ENCODE results near the gene KRT71. TPM values are rescaled to one million over a fixed set of nuclear protein-coding genes. Genes with fewer than 3 reads are reported as not detected.

KRT71 gene
- total RNA-seq, 4 donors from 2014 or later: not detected

DNA sequence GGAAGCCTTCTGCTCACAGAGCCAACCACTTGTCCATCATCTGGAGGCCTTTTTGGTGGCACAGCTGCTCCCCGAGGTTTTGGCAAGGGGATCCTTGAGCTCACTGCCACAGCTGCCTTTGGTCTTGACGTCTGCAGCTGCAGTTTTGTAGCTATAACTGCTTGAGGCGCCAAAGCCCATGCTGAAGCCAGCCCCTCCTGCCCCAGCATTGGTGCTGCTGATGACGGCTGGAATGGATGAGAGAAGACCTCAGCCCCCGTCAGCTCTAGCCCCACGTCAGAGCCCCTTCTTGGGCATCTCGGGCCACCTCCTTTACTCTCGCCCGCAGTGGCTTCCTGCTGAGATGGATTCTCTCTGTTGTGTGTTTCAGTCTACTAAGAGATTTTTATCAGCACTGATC lies 33.0 kb upstream of the KRT71 start:
- intact Hi-C loops (cut with DNase I): no loop called here
- 81 to 85% methylated on average over 9 of the region's 9 CpGs for WGBS, 2 donors

DNA sequence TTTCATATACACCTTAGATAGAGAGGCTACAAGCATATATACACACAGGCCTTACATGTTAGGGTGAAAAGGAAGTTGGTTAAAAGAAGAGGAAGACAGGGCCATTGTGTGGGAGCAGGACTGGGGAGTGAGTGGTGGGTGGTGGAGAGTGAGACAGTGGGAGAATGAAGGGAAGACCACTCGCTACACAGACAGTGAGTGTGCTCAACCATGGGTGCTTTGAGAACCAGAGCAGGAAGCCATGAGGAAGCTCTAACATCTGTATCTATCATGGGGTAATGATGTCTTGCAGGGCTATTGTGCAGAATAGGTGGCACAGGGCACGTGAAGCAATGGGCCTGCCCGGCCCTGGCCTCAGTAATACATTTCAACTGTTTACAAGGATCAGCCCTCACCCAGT lies 32.1 kb upstream of the KRT71 start:
- intact Hi-C loops (cut with DNase I): no loop called here
- DNase-seq: no peak
- Histone ChIP-seq H3K27me3 (no peaks in the 10 kb centered on the region), H3K27ac (no peak overlapping the region), H3K4me1 (peaks cover 3 to 6% of the 10 kb centered on the region in 2 donors), H3K4me3 (replicated peaks in 1 of 3) (no peak overlapping the region), H3K36me3 (no peaks in the 10 kb centered on the region), H3K9me3 (no peaks in the 10 kb centered on the region)
- no peak for TF ChIP-seq POLR2A (IDR thresholded peaks at IDR 0.05)
- TF ChIP-seq, protein P1, sequence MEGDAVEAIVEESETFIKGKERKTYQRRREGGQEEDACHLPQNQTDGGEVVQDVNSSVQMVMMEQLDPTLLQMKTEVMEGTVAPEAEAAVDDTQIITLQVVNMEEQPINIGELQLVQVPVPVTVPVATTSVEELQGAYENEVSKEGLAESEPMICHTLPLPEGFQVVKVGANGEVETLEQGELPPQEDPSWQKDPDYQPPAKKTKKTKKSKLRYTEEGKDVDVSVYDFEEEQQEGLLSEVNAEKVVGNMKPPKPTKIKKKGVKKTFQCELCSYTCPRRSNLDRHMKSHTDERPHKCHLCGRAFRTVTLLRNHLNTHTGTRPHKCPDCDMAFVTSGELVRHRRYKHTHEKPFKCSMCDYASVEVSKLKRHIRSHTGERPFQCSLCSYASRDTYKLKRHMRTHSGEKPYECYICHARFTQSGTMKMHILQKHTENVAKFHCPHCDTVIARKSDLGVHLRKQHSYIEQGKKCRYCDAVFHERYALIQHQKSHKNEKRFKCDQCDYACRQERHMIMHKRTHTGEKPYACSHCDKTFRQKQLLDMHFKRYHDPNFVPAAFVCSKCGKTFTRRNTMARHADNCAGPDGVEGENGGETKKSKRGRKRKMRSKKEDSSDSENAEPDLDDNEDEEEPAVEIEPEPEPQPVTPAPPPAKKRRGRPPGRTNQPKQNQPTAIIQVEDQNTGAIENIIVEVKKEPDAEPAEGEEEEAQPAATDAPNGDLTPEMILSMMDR (IDR thresholded peaks at IDR 0.05): no peak
- WGBS, 2 donors: 93 to 94% methylated on average over 3 of the region's 3 CpGs

More for the DNA sequence above, 33.0 kb upstream of the KRT71 start:
- Histone ChIP-seq H3K9me3 (no peaks in the 10 kb centered on the region), H3K27ac (no peak overlapping the region), H3K4me1 (no peaks in the 10 kb centered on the region), H3K27me3 (no peaks in the 10 kb centered on the region), H3K4me3 (replicated peaks in 1 of 3) (no peak overlapping the region), H3K36me3 (no peaks in the 10 kb centered on the region)
- no peak for TF ChIP-seq POLR2A (IDR thresholded peaks at IDR 0.05)
- TF ChIP-seq, protein P1 (IDR thresholded peaks at IDR 0.05): no peak
- DNase-seq: no peak

DNA sequence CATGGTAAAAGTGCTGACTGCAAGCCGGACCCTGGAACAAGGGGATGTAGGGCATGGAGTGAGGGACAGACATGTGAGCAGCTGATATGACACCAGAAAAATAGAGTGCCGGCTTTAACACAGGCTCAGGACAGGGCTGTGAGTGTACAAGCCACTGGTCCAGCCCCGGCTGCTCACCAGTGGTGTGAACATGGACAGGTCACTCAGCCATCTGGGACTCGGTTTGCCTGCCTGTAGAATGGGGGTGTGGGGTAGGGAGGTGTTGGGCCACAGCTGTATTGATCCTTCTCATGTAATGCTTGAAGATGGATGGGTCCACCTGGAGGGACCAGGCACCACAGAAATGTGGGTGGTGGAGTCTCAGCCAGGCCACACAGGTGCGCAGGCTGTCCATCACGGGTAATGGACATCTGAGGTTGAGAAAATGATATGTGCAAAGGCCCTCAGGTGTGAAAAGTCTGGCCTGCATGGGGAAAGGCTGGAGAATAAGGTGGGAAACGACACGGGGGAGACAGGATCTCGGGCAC lies 31.3 kb upstream of the KRT71 start:
- 93 to 96% methylated on average over 9 of the region's 9 CpGs for WGBS, 2 donors
- no peak for DNase-seq
- H3K4me3 ChIP-seq (replicated peaks in 1 of 3): no peak overlapping the region
- intact Hi-C loops (cut with DNase I): loop anchor here (5.0 kb wide), 1 partner anchor 283 kb away; no protein-coding TSS in a partner anchor
- H3K27ac ChIP-seq: no peak overlapping the region
- H3K36me3 ChIP-seq: no peaks in the 10 kb centered on the region
- no peaks in the 10 kb centered on the region for H3K9me3 ChIP-seq
- peaks cover 8 to 14% of the 10 kb centered on the region in 2 donors for H3K4me1 ChIP-seq
- TF ChIP-seq, protein P1 (IDR thresholded peaks at IDR 0.05): no peak
- no peak for TF ChIP-seq POLR2A (IDR thresholded peaks at IDR 0.05)
- H3K27me3 ChIP-seq: no peaks in the 10 kb centered on the region

GRCh38 chr12:52582971-52583456 lies 30.1 kb upstream of the KRT71 start:
- intact Hi-C loops (cut with DNase I): loop anchor here (5.0 kb wide), 1 partner anchor 284 kb away; no protein-coding TSS in a partner anchor
- H3K9me3 ChIP-seq: no peaks in the 10 kb centered on the region
- H3K36me3 ChIP-seq: no peaks in the 10 kb centered on the region
- H3K4me3 ChIP-seq (replicated peaks in 1 of 3): no peak overlapping the region
- peak; percentile 61 to 63 for DNase-seq
- no peaks in the 10 kb centered on the region for H3K27me3 ChIP-seq
- H3K27ac ChIP-seq: no peak overlapping the region
- 28 to 31% methylated on average over 7 of the region's 7 CpGs for WGBS, 2 donors
- peaks cover 8 to 18% of the 10 kb centered on the region in 2 donors for H3K4me1 ChIP-seq
- no peak for TF ChIP-seq POLR2A (IDR thresholded peaks at IDR 0.05)
- TF ChIP-seq, protein P1 (IDR thresholded peaks at IDR 0.05): peak in 5 of 6 experiments; percentile 32 to 71 (median 63)

DNA sequence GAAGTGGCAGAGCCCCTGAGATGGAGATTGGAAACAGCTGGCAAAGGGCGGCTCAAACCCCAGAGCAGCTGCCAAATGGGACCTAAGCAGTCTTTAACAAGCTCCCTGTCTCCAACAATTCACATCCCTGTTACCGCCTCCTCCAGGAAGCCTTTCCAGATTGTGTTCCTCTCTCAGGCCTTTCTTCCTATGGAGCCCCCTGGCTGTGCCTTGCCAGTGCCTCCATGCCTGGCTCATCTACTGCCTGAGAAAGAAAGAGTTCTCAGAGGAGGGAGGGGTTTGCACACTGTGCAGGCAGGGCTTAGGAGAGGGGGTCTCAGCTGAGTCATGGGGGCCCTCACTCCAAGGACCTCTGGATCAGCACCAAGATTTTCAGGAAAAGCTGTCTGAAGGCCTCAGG lies 29.5 kb upstream of the KRT71 start:
- TF ChIP-seq POLR2A (IDR thresholded peaks at IDR 0.05): no peak
- WGBS, 2 donors: 95% methylated on average over 2 of the region's 2 CpGs
- no peak overlapping the region for H3K27ac ChIP-seq

More for the DNA sequence above, 29.5 kb upstream of the KRT71 start:
- DNase-seq: no peak
- no peak overlapping the region for H3K4me3 ChIP-seq (replicated peaks in 1 of 3)
- intact Hi-C loops (cut with DNase I): loop anchor here (5.0 kb wide), 1 partner anchor 285 kb away; no protein-coding TSS in a partner anchor
- no peaks in the 10 kb centered on the region for H3K36me3 ChIP-seq
- H3K27me3 ChIP-seq: no peaks in the 10 kb centered on the region
- H3K9me3 ChIP-seq: no peaks in the 10 kb centered on the region
- H3K4me1 ChIP-seq: peaks cover 8 to 18% of the 10 kb centered on the region in 2 donors
